Measurements from ENCODE around the gene MLANA. TPM values are rescaled to one million over a fixed set of nuclear protein-coding genes. Genes with fewer than 3 reads are reported as not detected.

MLANA gene
- total RNA-seq, 4 donors from 2014 or later: not detected

DNA sequence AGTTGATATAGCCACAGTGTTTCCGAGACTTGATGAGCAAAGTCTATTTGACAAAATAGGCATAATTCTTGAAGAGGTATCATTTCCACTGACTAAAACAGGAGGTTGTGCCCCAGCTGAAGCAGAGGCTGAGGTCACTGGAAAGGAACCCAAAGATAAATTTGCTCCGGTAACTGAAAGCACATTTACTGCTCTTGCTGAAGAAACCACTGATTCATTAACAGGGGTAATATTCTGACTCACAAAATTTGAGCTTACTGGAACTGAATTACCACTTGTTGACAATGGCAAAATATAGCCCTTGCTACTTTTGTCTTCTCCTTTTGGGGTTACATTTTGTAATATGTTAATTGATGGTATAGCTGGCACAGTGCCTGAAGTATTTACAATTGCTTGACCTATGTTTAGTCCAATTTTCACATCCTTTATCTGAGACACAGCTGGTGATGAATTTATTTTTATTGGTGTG lies 30.2 kb downstream of the MLANA start:
- no peak for TF ChIP-seq CTCF (IDR thresholded peaks at IDR 0.05; ENCODE audit: low read depth)

GRCh38 chr9:5922192-5922591 lies 31.5 kb downstream of the MLANA start:
- no peak for TF ChIP-seq CTCF (IDR thresholded peaks at IDR 0.05; ENCODE audit: low read depth)

GRCh38 chr9:5931657-5932056 lies 41.0 kb downstream of the MLANA start:
- TF ChIP-seq CTCF (IDR thresholded peaks at IDR 0.05; ENCODE audit: low read depth): no peak

GRCh38 chr9:5938449-5938848 lies 47.8 kb downstream of the MLANA start:
- no peak for TF ChIP-seq CTCF (IDR thresholded peaks at IDR 0.05; ENCODE audit: low read depth)

GRCh38 chr9:5939530-5939929 lies 48.8 kb downstream of the MLANA start:
- no peak for TF ChIP-seq CTCF (IDR thresholded peaks at IDR 0.05; ENCODE audit: low read depth)

- TF ChIP-seq CTCF (IDR thresholded peaks at IDR 0.05; ENCODE audit: low read depth): no peak
These were observed 50.5 kb downstream of the MLANA start for GRCh38 chr9:5941214-5941613.

DNA sequence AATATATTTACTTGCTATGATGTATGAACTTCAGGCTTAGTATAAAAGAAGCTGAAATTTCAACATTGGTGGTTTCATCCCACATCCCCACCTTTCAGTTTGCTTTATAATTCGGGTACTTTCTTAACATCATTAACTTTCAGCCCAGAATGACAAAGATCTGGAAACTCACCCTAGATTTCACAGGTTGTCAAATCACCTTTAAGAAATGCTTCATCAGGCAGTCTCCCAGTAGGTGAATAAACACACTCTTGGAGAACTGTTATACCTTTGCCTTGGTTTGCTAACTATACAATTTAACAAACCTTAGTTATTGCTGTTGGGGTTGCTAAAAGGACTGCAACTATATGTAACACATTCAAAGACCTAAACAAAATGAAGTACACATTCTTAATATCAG lies 54.4 kb downstream of the MLANA start:
- TF ChIP-seq CTCF (IDR thresholded peaks at IDR 0.05; ENCODE audit: low read depth): no peak

All from subcutaneous adipose tissue (tissue), 4 donors.